Left lung (tissue), 10 donors: Measurements from ENCODE around the gene IDH2. TPM values are rescaled to one million over a fixed set of nuclear protein-coding genes. Genes with fewer than 3 reads are reported as not detected.

Source experiments
- ATAC-seq: fragments of 200-7000 bp; cut with Tn5 transposase; one replicate; pipeline ENCODE4 v1.9.1; 2020; ENCODE audit warnings: moderate library complexity
- DNase-seq, 4 donors: peaks; one replicate each; pipeline ENCODE4 v3.0.0-alpha.2; 2013 to 2020
- H3K27ac ChIP-seq, 2 donors: fragments of 200-600 bp; sonication (generic) in 1 of 2; one replicate each; pipeline versions ENCODE4 v1.5.0 to v1.8.0; 2020 to 2021
- H3K27me3 ChIP-seq, 2 donors: fragments of 200-600 bp; sonication (generic) in 1 of 2; one replicate each; pipeline versions ENCODE4 v1.5.0 to v1.8.0; 2020 to 2021
- H3K36me3 ChIP-seq, 2 donors: fragments of 200-600 bp; sonication (generic) in 1 of 2; one replicate each; pipeline versions ENCODE4 v1.5.0 to v1.8.0; 2020 to 2021
- H3K4me1 ChIP-seq, 2 donors: fragments of 200-600 bp; one replicate each; pipeline ENCODE4 v1.8.0; 2021
- H3K4me3 ChIP-seq, 2 donors: fragments of 200-600 bp; sonication (generic) in 1 of 2; one replicate each; pipeline versions ENCODE4 v1.5.0 to v1.8.0; 2020 to 2021; ENCODE audit warnings: mild to moderate bottlenecking in 1 of 2
- H3K9me3 ChIP-seq, 2 donors: fragments of 200-600 bp; sonication (generic) in 1 of 2; one replicate each; pipeline versions ENCODE4 v1.5.0 to v1.8.0; 2020 to 2021
- CTCF ChIP-seq, 2 donors: fragments of 200-600 bp; sonication (generic) in 1 of 2; IDR thresholded peaks; one replicate each; pipeline versions ENCODE4 v1.5.0 to v1.8.0; 2021; ENCODE audit warnings: antibody characterized with exemption in 2 of 2
- intact Hi-C, 2 donors: fragments of 100-400 bp; cut with DNase I; formaldehyde crosslinking; loops; one replicate each; pipeline versions ENCODE4 v1.11.2 to v1.14.2; 2022
- polyA plus RNA-seq, 6 donors: library from polyadenylated mRNA; unstranded; fragments of 120-200 nt; gene quantifications; one replicate each; pipeline ENCODE4 v1.2.1, GENCODE V29; 2013; ENCODE audit not compliant: insufficient read length in 6 of 6
- total RNA-seq, 2 donors: library from RNA; stranded (reverse); fragmentation: NEBNext Ultra II Directional; extraction: Animal tissue kit (Norgen Biotek cat#: 25700); gene quantifications; one replicate each; pipeline ENCODE4 v1.2.1, GENCODE V29; 2021
- donor health status: DM: no; HTN: yes; CAD: no.
- donor health status: DM: no; HTN: no; CAD: no.

Gene IDH2
- total and polyA plus RNA-seq, 8 donors: 92.7 to 137 (median 119) TPM

- ATAC-seq (peak; percentile 86), DNase-seq (peak in 1 of 4 donors; percentile 57)
- Histone ChIP-seq H3K9me3 (no peaks in the 10 kb centered on the region), H3K27ac (no peak overlapping the region), H3K4me1 (peaks cover 0 to 4% of the 10 kb centered on the region in 2 donors), H3K36me3 (no peaks in the 10 kb centered on the region), H3K27me3 (no peaks in the 10 kb centered on the region), H3K4me3 (no peak overlapping the region)
- no peak for TF ChIP-seq CTCF (IDR thresholded peaks at IDR 0.05)
- intact Hi-C loops: no loop called here
Observed at GRCh38 chr15:90138071-90138833, 36.0 kb upstream of the IDH2 start.

- Histone ChIP-seq H3K27me3 (peaks cover 0 to under 1% of the 10 kb centered on the region in 2 donors), H3K9me3 (no peaks in the 10 kb centered on the region), H3K27ac (no peak overlapping the region), H3K4me3 (no peak overlapping the region), H3K4me1 (no peaks in the 10 kb centered on the region), H3K36me3 (no peaks in the 10 kb centered on the region)
- intact Hi-C loops: no loop called here
- DNase-seq (no peak), ATAC-seq (no peak)
- no peak for TF ChIP-seq CTCF (IDR thresholded peaks at IDR 0.05)
Observed at GRCh38 chr15:90132437-90132836, 30.2 kb upstream of the IDH2 start.

GRCh38 chr15:90131848-90132247, 29.6 kb upstream of the IDH2 start:
- H3K27me3 ChIP-seq: peaks cover 0 to 6% of the 10 kb centered on the region in 2 donors
- TF ChIP-seq CTCF (IDR thresholded peaks at IDR 0.05): no peak
- no peak overlapping the region for H3K4me3 ChIP-seq
- intact Hi-C loops: no loop called here
- no peak for DNase-seq
- no peak overlapping the region for H3K27ac ChIP-seq
- H3K4me1 ChIP-seq: no peaks in the 10 kb centered on the region
- no peaks in the 10 kb centered on the region for H3K36me3 ChIP-seq
- H3K9me3 ChIP-seq: no peaks in the 10 kb centered on the region
- no peak for ATAC-seq

GRCh38 chr15:90130291-90130690, 28.0 kb upstream of the IDH2 start:
- H3K9me3 ChIP-seq: no peaks in the 10 kb centered on the region
- ATAC-seq (no peak), DNase-seq (no peak)
- H3K27ac ChIP-seq: no peak overlapping the region
- H3K27me3 ChIP-seq: peaks cover 0 to 12% of the 10 kb centered on the region in 2 donors
- TF ChIP-seq CTCF (IDR thresholded peaks at IDR 0.05): no peak
- no peak overlapping the region for H3K4me3 ChIP-seq
- no peaks in the 10 kb centered on the region for H3K4me1 ChIP-seq
- intact Hi-C loops: no loop called here
- no peaks in the 10 kb centered on the region for H3K36me3 ChIP-seq

- DNase-seq (peak in 1 of 4 donors; percentile 42), ATAC-seq (peak; percentile 91)
- intact Hi-C loops: no loop called here
- Histone ChIP-seq H3K9me3 (no peaks in the 10 kb centered on the region), H3K36me3 (no peaks in the 10 kb centered on the region), H3K27ac (no peak overlapping the region), H3K27me3 (peaks cover 0 to 12% of the 10 kb centered on the region in 2 donors), H3K4me3 (no peak overlapping the region), H3K4me1 (no peaks in the 10 kb centered on the region)
- no peak for TF ChIP-seq CTCF (IDR thresholded peaks at IDR 0.05)
Observed at GRCh38 chr15:90126596-90127435, 24.5 kb upstream of the IDH2 start.
